AG04449 (cell line): ENCODE measurements around the gene PPOX.
A peak's percentile ranks its signal among the peaks of the same experiment; 100 is the strongest.

Source experiments
- CTCF ChIA-PET: fragments of 350-600 bp; formaldehyde crosslinking; extraction: SDS; loops from one replicate; lab custom pipeline; 2021; ENCODE audit warnings: antibody characterized with exemption; lab: Yijun Ruan, JAX
- POLR2A ChIA-PET: fragments of 400-600, 350-600 bp; formaldehyde crosslinking; extraction: SDS; loops from one replicate; lab custom pipeline; 2020; ENCODE audit warnings: antibody characterized with exemption, inconsistent platforms; lab: Yijun Ruan, JAX
- DNase-seq: peaks from one replicate; pipeline ENCODE4 v3.0.0-alpha.2; 2010; ENCODE audit warnings: low read depth, low spot score
- H3K4me3 ChIP-seq: 2 replicates; pipeline ENCODE4 v1.5.1; 2011; ENCODE audit warnings: low read depth, mild to moderate bottlenecking, control low read depth, low read length
- TF ChIP-seq, protein P1 (sequence below): IDR thresholded peaks from one replicate; pipeline ENCODE4 v1.5.1; 2011; ENCODE audit warnings: mild to moderate bottlenecking, moderate library complexity, low read length, control low read depth, inconsistent platforms; ENCODE audit not compliant: insufficient read depth; ENCODE audit errors: missing control alignments

PPOX gene

GRCh38 chr1:161179698-161180097 lies 13.5 kb downstream of the PPOX start:
- POLR2A ChIA-PET: no interaction called here
- TF ChIP-seq, protein P1, sequence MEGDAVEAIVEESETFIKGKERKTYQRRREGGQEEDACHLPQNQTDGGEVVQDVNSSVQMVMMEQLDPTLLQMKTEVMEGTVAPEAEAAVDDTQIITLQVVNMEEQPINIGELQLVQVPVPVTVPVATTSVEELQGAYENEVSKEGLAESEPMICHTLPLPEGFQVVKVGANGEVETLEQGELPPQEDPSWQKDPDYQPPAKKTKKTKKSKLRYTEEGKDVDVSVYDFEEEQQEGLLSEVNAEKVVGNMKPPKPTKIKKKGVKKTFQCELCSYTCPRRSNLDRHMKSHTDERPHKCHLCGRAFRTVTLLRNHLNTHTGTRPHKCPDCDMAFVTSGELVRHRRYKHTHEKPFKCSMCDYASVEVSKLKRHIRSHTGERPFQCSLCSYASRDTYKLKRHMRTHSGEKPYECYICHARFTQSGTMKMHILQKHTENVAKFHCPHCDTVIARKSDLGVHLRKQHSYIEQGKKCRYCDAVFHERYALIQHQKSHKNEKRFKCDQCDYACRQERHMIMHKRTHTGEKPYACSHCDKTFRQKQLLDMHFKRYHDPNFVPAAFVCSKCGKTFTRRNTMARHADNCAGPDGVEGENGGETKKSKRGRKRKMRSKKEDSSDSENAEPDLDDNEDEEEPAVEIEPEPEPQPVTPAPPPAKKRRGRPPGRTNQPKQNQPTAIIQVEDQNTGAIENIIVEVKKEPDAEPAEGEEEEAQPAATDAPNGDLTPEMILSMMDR: no peak
- no peak overlapping the region for H3K4me3 ChIP-seq
- CTCF ChIA-PET: interaction anchor here (1.9 to 5.4 kb wide), 5 partner anchors 10 to 203 kb away, joined by 12 to 67 read pairs (median 24); partner anchors contain the start of gene TOMM40L
- no peak for DNase-seq

DNA sequence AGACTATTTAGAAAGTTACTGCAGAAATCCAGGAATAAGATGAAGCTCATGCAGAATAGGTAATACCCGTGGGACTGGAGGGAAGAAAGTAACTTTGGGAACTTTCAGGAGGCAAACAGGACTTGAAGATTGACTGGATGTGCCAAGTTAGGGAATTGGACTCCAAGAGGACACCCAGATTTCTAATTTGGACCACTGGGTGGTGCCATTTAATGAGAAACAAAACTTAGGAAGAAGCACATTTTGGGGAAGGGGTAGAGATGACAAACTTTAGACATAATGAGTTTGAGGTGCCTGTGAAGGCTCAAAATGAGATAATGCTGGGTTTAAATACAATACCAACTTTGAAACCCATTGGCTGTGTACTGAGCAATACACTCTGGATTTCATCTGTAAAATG lies 14.4 kb downstream of the PPOX start:
- ChIA-PET POLR2A (no interaction called here), CTCF (interaction anchor here (1.1 to 5.4 kb wide), 6 partner anchors 11 to 202 kb away, joined by 4 to 67 read pairs (median 19); partner anchors contain the start of genes NDUFS2 and TOMM40L)
- no peak overlapping the region for H3K4me3 ChIP-seq
- DNase-seq: no peak
- TF ChIP-seq, protein P1: peak; percentile 11

- DNase-seq: no peak
- CTCF ChIA-PET: interaction anchor here (1.0 to 5.4 kb wide), 11 partner anchors 10 to 201 kb away, joined by 3 to 67 read pairs (median 8); partner anchors contain the start of genes ADAMTS4, APOA2, PPOX and TOMM40L
- no peak overlapping the region for H3K4me3 ChIP-seq
- POLR2A ChIA-PET: interaction anchor here (0.8 to 1.4 kb wide), 4 partner anchors 11 to 16 kb away, joined by 3 to 5 read pairs (median 4); partner anchors contain the start of genes ADAMTS4 and PPOX
- TF ChIP-seq, protein P1: no peak
Observed at GRCh38 chr1:161182214-161182613, 16.0 kb downstream of the PPOX start.

DNA sequence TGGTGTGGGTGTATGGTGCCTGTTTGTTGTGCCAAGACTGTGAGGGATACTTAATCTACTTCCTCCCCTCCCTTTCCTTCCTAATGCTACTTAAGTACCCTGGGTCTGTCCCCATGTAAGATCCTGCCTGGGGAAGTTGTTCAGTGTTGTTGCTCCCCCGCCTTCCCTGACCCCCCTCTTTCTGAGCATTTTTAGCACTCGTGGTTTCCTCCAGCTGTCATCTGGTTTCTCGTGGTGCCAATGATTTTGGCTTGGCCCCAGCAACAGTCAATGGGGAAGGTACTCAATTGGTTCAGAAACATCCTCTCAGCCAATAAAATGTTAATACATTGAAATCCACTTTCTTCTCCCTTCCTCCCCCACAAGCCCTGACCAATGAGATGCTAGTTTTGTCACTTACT lies 19.1 kb downstream of the PPOX start:
- H3K4me3 ChIP-seq: no peak overlapping the region
- DNase-seq: no peak
- ChIA-PET POLR2A (no interaction called here), CTCF (interaction anchor here (1.3 to 1.8 kb wide), 3 partner anchors 9 to 20 kb away, joined by 4 to 8 read pairs (median 5); partner anchors contain the start of gene PPOX)
- TF ChIP-seq, protein P1: no peak

- DNase-seq: no peak
- ChIA-PET POLR2A (no interaction called here), CTCF (interaction anchor here (0.7 to 1.8 kb wide), 5 partner anchors 8 to 196 kb away, joined by 3 to 8 read pairs (median 5); partner anchors contain the start of gene PPOX)
- TF ChIP-seq, protein P1: no peak
- no peak overlapping the region for H3K4me3 ChIP-seq
Observed at GRCh38 chr1:161185732-161186311, 19.6 kb downstream of the PPOX start.

DNA sequence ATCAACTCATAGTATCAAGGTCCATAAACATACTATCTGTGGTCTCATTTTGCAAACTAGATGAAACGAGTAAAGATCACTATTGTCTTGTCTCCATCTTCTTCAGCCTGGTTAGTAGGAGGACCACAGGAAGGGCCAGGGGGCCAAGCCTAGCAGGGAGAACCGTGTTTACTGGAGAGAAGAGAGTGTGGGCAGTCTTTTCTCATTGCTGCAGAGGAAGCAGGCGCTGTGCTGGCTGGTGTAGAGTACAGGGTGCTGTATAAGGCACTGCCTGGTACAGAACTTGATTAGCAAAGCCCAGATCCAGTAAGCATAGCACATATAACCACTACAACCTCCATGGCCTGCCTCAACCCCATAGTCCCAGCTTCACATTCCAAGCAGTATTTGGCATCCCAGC lies 21.1 kb downstream of the PPOX start:
- TF ChIP-seq, protein P1: no peak
- no peak overlapping the region for H3K4me3 ChIP-seq
- CTCF ChIA-PET: interaction anchor here (1.2 to 1.7 kb wide), 2 partner anchors 22 to 195 kb away, joined by 3 to 8 read pairs; partner anchors contain the start of gene PPOX
- no peak for DNase-seq
- POLR2A ChIA-PET: no interaction called here
